Measurements from ENCODE around the gene ROR2.

DNA sequence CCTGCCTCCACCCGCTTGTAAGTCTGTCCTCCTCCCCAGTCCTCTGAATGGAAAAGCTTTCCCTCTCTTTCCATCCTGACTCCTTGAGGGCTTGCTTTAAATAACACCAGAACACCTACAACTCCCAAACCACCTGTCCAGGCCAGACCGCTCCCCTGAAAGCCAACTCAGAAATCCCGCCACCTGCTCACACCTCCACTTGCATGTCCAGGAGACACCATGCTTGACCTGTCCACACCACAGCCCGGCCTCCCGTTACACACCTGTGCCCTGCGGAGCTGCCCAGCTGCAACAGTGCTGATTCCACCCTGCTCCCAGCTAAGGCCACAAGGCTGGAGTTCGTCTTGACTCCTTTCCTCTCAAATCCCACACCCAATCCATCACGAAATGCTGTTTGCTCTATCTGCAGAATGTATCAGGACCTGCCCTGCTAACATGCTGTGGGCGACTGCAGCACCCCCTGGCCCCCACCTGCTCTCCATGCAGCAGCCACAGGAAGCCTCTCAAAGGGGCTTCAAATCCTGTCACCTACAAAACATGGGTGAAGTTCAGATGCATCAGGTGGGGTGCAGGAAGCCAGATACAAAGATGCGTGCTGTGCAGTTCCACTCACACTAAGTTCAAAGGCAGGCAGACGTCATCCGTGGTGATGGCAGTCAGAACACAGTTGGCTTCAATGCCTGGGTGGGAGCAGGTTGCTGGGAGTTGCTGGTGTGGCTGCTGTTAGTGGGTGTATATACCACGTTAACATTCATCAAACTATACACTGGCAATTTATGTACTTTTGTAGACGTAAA, 166.0 kb downstream of the ROR2 start:
- TF ChIP-seq, protein P1, sequence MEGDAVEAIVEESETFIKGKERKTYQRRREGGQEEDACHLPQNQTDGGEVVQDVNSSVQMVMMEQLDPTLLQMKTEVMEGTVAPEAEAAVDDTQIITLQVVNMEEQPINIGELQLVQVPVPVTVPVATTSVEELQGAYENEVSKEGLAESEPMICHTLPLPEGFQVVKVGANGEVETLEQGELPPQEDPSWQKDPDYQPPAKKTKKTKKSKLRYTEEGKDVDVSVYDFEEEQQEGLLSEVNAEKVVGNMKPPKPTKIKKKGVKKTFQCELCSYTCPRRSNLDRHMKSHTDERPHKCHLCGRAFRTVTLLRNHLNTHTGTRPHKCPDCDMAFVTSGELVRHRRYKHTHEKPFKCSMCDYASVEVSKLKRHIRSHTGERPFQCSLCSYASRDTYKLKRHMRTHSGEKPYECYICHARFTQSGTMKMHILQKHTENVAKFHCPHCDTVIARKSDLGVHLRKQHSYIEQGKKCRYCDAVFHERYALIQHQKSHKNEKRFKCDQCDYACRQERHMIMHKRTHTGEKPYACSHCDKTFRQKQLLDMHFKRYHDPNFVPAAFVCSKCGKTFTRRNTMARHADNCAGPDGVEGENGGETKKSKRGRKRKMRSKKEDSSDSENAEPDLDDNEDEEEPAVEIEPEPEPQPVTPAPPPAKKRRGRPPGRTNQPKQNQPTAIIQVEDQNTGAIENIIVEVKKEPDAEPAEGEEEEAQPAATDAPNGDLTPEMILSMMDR (conservative IDR thresholded peaks at IDR 0.05; ENCODE audit: low read depth in 2 of 2), result no peak
- TF ChIP-seq, protein P2, sequence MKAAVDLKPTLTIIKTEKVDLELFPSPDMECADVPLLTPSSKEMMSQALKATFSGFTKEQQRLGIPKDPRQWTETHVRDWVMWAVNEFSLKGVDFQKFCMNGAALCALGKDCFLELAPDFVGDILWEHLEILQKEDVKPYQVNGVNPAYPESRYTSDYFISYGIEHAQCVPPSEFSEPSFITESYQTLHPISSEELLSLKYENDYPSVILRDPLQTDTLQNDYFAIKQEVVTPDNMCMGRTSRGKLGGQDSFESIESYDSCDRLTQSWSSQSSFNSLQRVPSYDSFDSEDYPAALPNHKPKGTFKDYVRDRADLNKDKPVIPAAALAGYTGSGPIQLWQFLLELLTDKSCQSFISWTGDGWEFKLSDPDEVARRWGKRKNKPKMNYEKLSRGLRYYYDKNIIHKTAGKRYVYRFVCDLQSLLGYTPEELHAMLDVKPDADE (IDR thresholded peaks at IDR 0.05), result no peak
- TF ChIP-seq POLR2AphosphoS5 (IDR thresholded peaks at IDR 0.05; ENCODE audit: low read depth) (no peak), EZH2 (IDR thresholded peaks at IDR 0.05; ENCODE audit: low read depth, unreplicated experiment) (no peak), NANOG (IDR thresholded peaks at IDR 0.05; ENCODE audit: borderline replicate concordance) (no peak), EZH2phosphoT487 (IDR thresholded peaks at IDR 0.05; ENCODE audit: unreplicated experiment) (no peak)

Data from GM23338 (cell line).